Measurements from ENCODE around the gene TUBB6. TPM values are rescaled to one million over a fixed set of nuclear protein-coding genes. Genes with fewer than 3 reads are reported as not detected.

Gene TUBB6
- total RNA-seq (2022; extraction: Qiagen RNA extraction; ENCODE audit: low read depth) = 168 to 225 TPM (median 184 TPM) in 5 replicates

GRCh38 chr18:12307701-12308385 lies at the start of gene TUBB6:
Gene TUBB6, plus strand, starts transcription at chr18:12308241. Its CDS starts 52 bp downstream, at chr18:12308293.

Other genes with a start within 250 kb of the TUBB6 start
- not detected in 5 replicates for gene ANKRD62, start 214.4 kb upstream of the TUBB6 start, total RNA-seq (2022; extraction: Qiagen RNA extraction; ENCODE audit: low read depth)
- not detected in 5 replicates for gene CIDEA, start 53.9 kb upstream of the TUBB6 start, total RNA-seq (2022; extraction: Qiagen RNA extraction; ENCODE audit: low read depth)
- gene AFG3L2, start 69.0 kb downstream of the TUBB6 start, total RNA-seq (2022; extraction: Qiagen RNA extraction; ENCODE audit: low read depth) = 39.1 to 51.3 TPM (median 39.9 TPM) in 5 replicates
- gene PRELID3A, start 99.7 kb downstream of the TUBB6 start, total RNA-seq (2022; extraction: Qiagen RNA extraction; ENCODE audit: low read depth) = 5.3 to 9.2 TPM (median 7.5 TPM) in 5 replicates